Fibroblast of skin of right biceps (primary cell): ENCODE results near the gene TMEM123.

Experiments used
- DNase-seq: peaks from one replicate; pipeline ENCODE4 v3.0.0-alpha.2; 2013

TMEM123 gene

DNA sequence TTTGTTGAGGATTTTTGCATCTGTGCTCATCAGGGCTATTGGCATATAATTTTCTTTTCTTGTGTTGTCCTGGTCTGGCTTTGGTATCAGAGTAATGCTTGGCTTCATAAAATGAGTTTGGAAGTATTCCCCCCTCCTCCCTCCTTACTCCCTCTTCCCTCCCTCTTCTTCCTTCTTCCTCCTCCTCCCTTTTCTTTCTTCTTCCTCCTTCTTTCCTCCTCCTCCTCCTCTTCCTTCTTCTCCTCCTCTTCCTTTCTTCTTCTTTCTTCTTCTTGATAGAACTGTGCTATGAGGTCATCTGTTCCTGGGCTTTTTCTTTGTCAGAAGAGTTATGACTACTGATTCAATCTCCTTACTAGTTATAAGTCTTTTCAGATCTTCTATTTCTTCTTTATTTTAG is 95.4 kb downstream of the TMEM123 start:
- DNase-seq: no peak

- DNase-seq: peak; percentile 38
Measured at GRCh38 chr11:102347462-102348370, 104.8 kb downstream of the TMEM123 start.

GRCh38 chr11:102346748-102347461 is 105.7 kb downstream of the TMEM123 start, which contains the start of gene BIRC2:
Gene BIRC2 (plus strand): TSS chr11:102347214. CDS start chr11:102349855, 2,641 bp downstream.
- DNase-seq: peak; percentile 95

- DNase-seq: no peak
Measured at GRCh38 chr11:102346456-102346747, 106.2 kb downstream of the TMEM123 start.
